ENCODE results near the gene MISP. TPM values are rescaled to one million over a fixed set of nuclear protein-coding genes. Genes with fewer than 3 reads are reported as not detected.
A peak's percentile ranks its signal among the peaks of the same experiment; 100 is the strongest.

Gene MISP
- total RNA-seq, 1 donor from 2014 or later, result 0.49 TPM

GRCh38 chr19:801861-802497, 51.1 kb downstream of the MISP start:
- intact Hi-C loops (cut with DNase I), result loop anchor here (5.0 kb wide), 1 partner anchor 45 kb away; no protein-coding TSS in a partner anchor
- peak overlapping the region; percentile 97 for H3K27ac ChIP-seq

DNA sequence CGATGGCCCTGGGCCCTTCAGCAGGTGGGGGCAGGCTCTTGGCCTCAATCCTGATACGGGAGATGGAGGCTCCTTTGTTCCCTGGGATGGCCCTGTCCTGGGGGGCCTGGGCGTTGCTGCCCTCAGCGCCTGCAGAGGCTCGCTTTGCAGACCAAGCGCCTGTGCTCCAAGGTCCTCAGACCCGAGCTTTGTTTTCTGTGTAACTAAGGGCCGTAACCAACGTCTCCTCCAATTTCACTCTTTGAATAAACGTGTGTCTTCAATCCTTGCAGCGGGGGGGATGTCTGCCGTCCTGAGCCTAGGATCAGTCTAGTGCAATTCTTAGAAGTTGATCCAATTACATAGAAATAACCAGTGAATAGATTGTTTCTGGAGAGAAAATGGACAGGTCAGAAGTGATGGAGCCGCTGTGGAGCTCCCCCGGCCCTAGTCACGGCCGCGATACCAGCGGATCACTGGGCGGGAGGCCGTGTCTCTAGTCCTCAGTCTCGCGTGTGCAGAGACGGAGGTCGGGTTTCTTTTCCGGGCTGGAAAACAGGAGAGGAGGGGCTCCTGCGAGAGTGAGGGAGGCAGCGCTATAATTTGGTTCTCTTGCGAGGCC, 51.7 kb downstream of the MISP start:
- peaks cover 0 to 45% of the 10 kb centered on the region in 2 donors for H3K36me3 ChIP-seq
- H3K4me3 ChIP-seq, result peak overlapping the region in 1 of 2 donors; percentile 7
- TF ChIP-seq CTCF (IDR thresholded peaks at IDR 0.05) (no peak), POLR2A (IDR thresholded peaks at IDR 0.05) (no peak), POLR2AphosphoS5 (IDR thresholded peaks at IDR 0.05; ENCODE audit: insufficient read depth in 1 of 2, low read depth in 1 of 2) (no peak)
- H3K27me3 ChIP-seq, result no peaks in the 10 kb centered on the region
- peak overlapping the region; percentile 97 for H3K27ac ChIP-seq
- no peak for DNase-seq (ENCODE audit: extremely low spot score in 2 of 2)
- H3K4me1 ChIP-seq, result peaks cover 57% of the 10 kb centered on the region
- intact Hi-C loops (cut with DNase I), result loop anchor here (5.0 kb wide), 1 partner anchor 45 kb away; no protein-coding TSS in a partner anchor
- no peaks in the 10 kb centered on the region for H3K9me3 ChIP-seq

More at GRCh38 chr19:801861-802497, 51.1 kb downstream of the MISP start:
- no peak for DNase-seq (ENCODE audit: extremely low spot score in 2 of 2)
- TF ChIP-seq POLR2A (IDR thresholded peaks at IDR 0.05) (no peak), POLR2AphosphoS5 (IDR thresholded peaks at IDR 0.05; ENCODE audit: insufficient read depth in 1 of 2, low read depth in 1 of 2) (no peak), CTCF (IDR thresholded peaks at IDR 0.05) (no peak)
- Histone ChIP-seq H3K9me3 (no peaks in the 10 kb centered on the region), H3K36me3 (peaks cover 0 to 41% of the 10 kb centered on the region in 2 donors), H3K4me3 (peak overlapping the region; percentile 7 to 42), H3K27me3 (no peaks in the 10 kb centered on the region), H3K4me1 (peaks cover 57% of the 10 kb centered on the region)

GRCh38 chr19:803099-803561, 52.2 kb downstream of the MISP start:
- H3K4me1 ChIP-seq, result peaks cover 57% of the 10 kb centered on the region
- no peak for DNase-seq (ENCODE audit: extremely low spot score in 2 of 2)
- H3K4me3 ChIP-seq, result no peak overlapping the region
- no peak for TF ChIP-seq CTCF (IDR thresholded peaks at IDR 0.05)
- TF ChIP-seq POLR2A (IDR thresholded peaks at IDR 0.05), result no peak
- no peak for TF ChIP-seq POLR2AphosphoS5 (IDR thresholded peaks at IDR 0.05; ENCODE audit: insufficient read depth in 1 of 2, low read depth in 1 of 2)
- H3K27ac ChIP-seq, result no peak overlapping the region
- peaks cover 0 to 50% of the 10 kb centered on the region in 2 donors for H3K36me3 ChIP-seq
- H3K9me3 ChIP-seq, result no peaks in the 10 kb centered on the region
- intact Hi-C loops (cut with DNase I), result loop anchor here (5.0 kb wide), 1 partner anchor 44 kb away; no protein-coding TSS in a partner anchor
- H3K27me3 ChIP-seq, result no peaks in the 10 kb centered on the region

DNA sequence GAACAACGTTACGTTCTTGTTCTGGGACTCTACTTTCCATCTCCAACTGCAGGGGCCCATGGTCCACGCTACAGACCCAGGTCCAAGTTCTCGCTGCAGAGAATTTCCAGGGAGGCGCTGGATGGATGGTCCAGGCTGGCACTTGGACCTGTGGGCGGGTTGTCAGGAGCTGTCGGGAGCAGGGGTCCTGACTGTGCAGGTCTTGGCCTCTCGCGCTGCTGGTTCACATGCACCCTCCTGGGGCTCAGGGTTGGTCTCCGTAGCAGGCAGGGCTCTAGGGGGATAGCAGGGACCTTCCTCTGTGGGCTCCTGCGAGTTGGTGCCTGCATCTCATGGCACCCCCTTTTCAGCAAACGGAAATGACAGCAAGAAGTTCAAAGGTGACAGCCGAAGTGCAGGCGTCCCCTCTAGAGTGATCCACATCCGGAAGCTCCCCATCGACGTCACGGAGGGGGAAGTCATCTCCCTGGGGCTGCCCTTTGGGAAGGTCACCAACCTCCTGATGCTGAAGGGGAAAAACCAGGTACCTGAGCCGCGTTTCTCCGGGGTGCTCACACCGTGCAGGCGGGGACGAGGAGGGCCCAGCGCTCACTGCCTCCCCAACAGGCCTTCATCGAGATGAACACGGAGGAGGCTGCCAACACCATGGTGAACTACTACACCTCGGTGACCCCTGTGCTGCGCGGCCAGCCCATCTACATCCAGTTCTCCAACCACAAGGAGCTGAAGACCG, 52.9 kb downstream of the MISP start:
- Histone ChIP-seq H3K27ac (no peak overlapping the region), H3K36me3 (peaks cover 0 to 57% of the 10 kb centered on the region in 2 donors), H3K4me1 (peaks cover 52% of the 10 kb centered on the region), H3K4me3 (no peak overlapping the region), H3K9me3 (no peaks in the 10 kb centered on the region), H3K27me3 (no peaks in the 10 kb centered on the region)
- no peak for DNase-seq (ENCODE audit: extremely low spot score in 2 of 2)
- intact Hi-C loops (cut with DNase I), result loop anchor here (5.0 kb wide), 1 partner anchor 43 kb away; no protein-coding TSS in a partner anchor
- TF ChIP-seq CTCF (IDR thresholded peaks at IDR 0.05) (no peak), POLR2A (IDR thresholded peaks at IDR 0.05) (no peak), POLR2AphosphoS5 (IDR thresholded peaks at IDR 0.05; ENCODE audit: insufficient read depth in 1 of 2, low read depth in 1 of 2) (no peak)

All from vagina (tissue), 2 donors.